Memory B cell (primary cell): ENCODE results near the gene STAM.
"Not testable (repeated sequence)": the region's sequence is repeated elsewhere in the genome, so short reads cannot be mapped to it uniquely, and the experiment has no call there.

Experiments
- ATAC-seq: fragments of 150-1000 bp; cut with Tn5 transposase; 2 replicates; pipeline ENCODE4 v1.10.0; 2021; ENCODE audit warnings: low read depth, mild to moderate bottlenecking, moderate library complexity
- DNase-seq, 2 donors: peaks; one replicate each; pipeline ENCODE4 v3.0.0; 2022; ENCODE audit warnings: low spot score in 2 of 2
- H3K27ac Mint-ChIP-seq: one replicate; pipeline ENCODE4 v1.8.0; 2022; ENCODE audit warnings: mild to moderate bottlenecking, moderate library complexity, mixed read lengths
- H3K27me3 Mint-ChIP-seq: one replicate; pipeline ENCODE4 v1.8.0; 2022; ENCODE audit warnings: mixed read lengths
- H3K36me3 Mint-ChIP-seq: one replicate; pipeline ENCODE4 v1.8.0; 2022; ENCODE audit warnings: mild to moderate bottlenecking, mixed read lengths
- H3K4me1 Mint-ChIP-seq: one replicate; pipeline ENCODE4 v1.8.0; 2022; ENCODE audit warnings: mixed read lengths
- H3K4me3 Mint-ChIP-seq: one replicate; pipeline ENCODE4 v1.8.0; 2022; ENCODE audit warnings: mild to moderate bottlenecking, moderate library complexity, mixed read lengths
- H3K9me3 Mint-ChIP-seq: one replicate; pipeline ENCODE4 v1.8.0; 2022; ENCODE audit warnings: mixed read lengths

Gene STAM

GRCh38 chr10:17709492-17709891, 65.5 kb downstream of the STAM start:
- ATAC-seq (no peak), DNase-seq (no peak)
- Mint-ChIP-seq H3K27ac (no peak overlapping the region), H3K9me3 (no peaks in the 10 kb centered on the region), H3K36me3 (peaks cover 38% of the 10 kb centered on the region), H3K4me1 (no peaks in the 10 kb centered on the region), H3K27me3 (no peaks in the 10 kb centered on the region), H3K4me3 (no peak overlapping the region)

- H3K4me3 Mint-ChIP-seq = no peak overlapping the region
- H3K27ac Mint-ChIP-seq = no peak overlapping the region
- no peaks in the 10 kb centered on the region for H3K27me3 Mint-ChIP-seq
- H3K36me3 Mint-ChIP-seq = peaks cover 43% of the 10 kb centered on the region
- H3K4me1 Mint-ChIP-seq = no peaks in the 10 kb centered on the region
- ATAC-seq = no peak
- DNase-seq = no peak
- no peaks in the 10 kb centered on the region for H3K9me3 Mint-ChIP-seq
Measured at GRCh38 chr10:17710181-17710580, 66.2 kb downstream of the STAM start.

- DNase-seq (no peak), ATAC-seq (no peak)
- Mint-ChIP-seq H3K4me3 (no peak overlapping the region), H3K9me3 (no peaks in the 10 kb centered on the region), H3K27me3 (no peaks in the 10 kb centered on the region), H3K27ac (no peak overlapping the region), H3K36me3 (peaks cover 44% of the 10 kb centered on the region), H3K4me1 (no peaks in the 10 kb centered on the region)
Measured at GRCh38 chr10:17712053-17712452, 68.1 kb downstream of the STAM start.

- peaks cover 46% of the 10 kb centered on the region for H3K36me3 Mint-ChIP-seq
- peaks cover 3% of the 10 kb centered on the region for H3K9me3 Mint-ChIP-seq
- no peaks in the 10 kb centered on the region for H3K27me3 Mint-ChIP-seq
- no peaks in the 10 kb centered on the region for H3K4me1 Mint-ChIP-seq
- H3K27ac Mint-ChIP-seq = no peak overlapping the region
- ATAC-seq (no peak), DNase-seq (no peak)
- no peak overlapping the region for H3K4me3 Mint-ChIP-seq
Measured at GRCh38 chr10:17712717-17713471, 68.9 kb downstream of the STAM start.

- Mint-ChIP-seq H3K27me3 (no peaks in the 10 kb centered on the region), H3K27ac (no peak overlapping the region), H3K9me3 (peaks cover 3% of the 10 kb centered on the region), H3K4me3 (no peak overlapping the region), H3K4me1 (no peaks in the 10 kb centered on the region), H3K36me3 (peaks cover 48% of the 10 kb centered on the region)
- DNase-seq = no peak
- no peak for ATAC-seq
Measured at GRCh38 chr10:17713758-17714157, 69.8 kb downstream of the STAM start.

GRCh38 chr10:17716161-17716560, 72.2 kb downstream of the STAM start:
- Mint-ChIP-seq H3K4me3 (no peak overlapping the region), H3K27me3 (no peaks in the 10 kb centered on the region), H3K36me3 (peaks cover 46% of the 10 kb centered on the region), H3K4me1 (no peaks in the 10 kb centered on the region), H3K9me3 (peaks cover 3% of the 10 kb centered on the region), H3K27ac (no peak overlapping the region)
- DNase-seq = no peak
- no peak for ATAC-seq

- not testable (repeated sequence) for H3K27me3 Mint-ChIP-seq, H3K4me3 Mint-ChIP-seq, ATAC-seq, H3K27ac Mint-ChIP-seq, H3K4me1 Mint-ChIP-seq, DNase-seq, H3K9me3 Mint-ChIP-seq
- H3K36me3 Mint-ChIP-seq = peaks cover 22% of the 10 kb centered on the region
Measured at GRCh38 chr10:17722317-17723014, 78.5 kb downstream of the STAM start.

- Mint-ChIP-seq H3K9me3 (no peaks in the 10 kb centered on the region), H3K27ac (no peak overlapping the region), H3K36me3 (peaks cover 13% of the 10 kb centered on the region), H3K27me3 (no peaks in the 10 kb centered on the region), H3K4me1 (no peaks in the 10 kb centered on the region), H3K4me3 (no peak overlapping the region)
- no peak for ATAC-seq
- no peak for DNase-seq
Measured at GRCh38 chr10:17725703-17726102, 81.8 kb downstream of the STAM start.

GRCh38 chr10:17729630-17730029, 85.7 kb downstream of the STAM start:
- no peaks in the 10 kb centered on the region for H3K27me3 Mint-ChIP-seq

GRCh38 chr10:17730667-17731066, 86.7 kb downstream of the STAM start:
- Mint-ChIP-seq H3K4me1 (no peaks in the 10 kb centered on the region), H3K9me3 (no peaks in the 10 kb centered on the region), H3K27me3 (no peaks in the 10 kb centered on the region), H3K36me3 (no peaks in the 10 kb centered on the region), H3K27ac (no peak overlapping the region), H3K4me3 (no peak overlapping the region)
- DNase-seq (no peak), ATAC-seq (no peak)

More at GRCh38 chr10:17729630-17730029, 85.7 kb downstream of the STAM start:
- Mint-ChIP-seq H3K27ac (no peak overlapping the region), H3K9me3 (no peaks in the 10 kb centered on the region), H3K36me3 (no peaks in the 10 kb centered on the region), H3K4me1 (no peaks in the 10 kb centered on the region), H3K4me3 (no peak overlapping the region)
- no peak for ATAC-seq
- no peak for DNase-seq

GRCh38 chr10:17731331-17732020, 87.5 kb downstream of the STAM start:
- no peaks in the 10 kb centered on the region for H3K27me3 Mint-ChIP-seq
- H3K4me3 Mint-ChIP-seq = no peak overlapping the region
- ATAC-seq (no peak), DNase-seq (no peak)
- H3K4me1 Mint-ChIP-seq = no peaks in the 10 kb centered on the region
- H3K36me3 Mint-ChIP-seq = no peaks in the 10 kb centered on the region
- no peaks in the 10 kb centered on the region for H3K9me3 Mint-ChIP-seq
- H3K27ac Mint-ChIP-seq = no peak overlapping the region

GRCh38 chr10:17733620-17734019, 89.7 kb downstream of the STAM start:
- DNase-seq (no peak), ATAC-seq (no peak)
- no peaks in the 10 kb centered on the region for H3K4me1 Mint-ChIP-seq
- H3K27me3 Mint-ChIP-seq = no peaks in the 10 kb centered on the region
- no peaks in the 10 kb centered on the region for H3K9me3 Mint-ChIP-seq
- no peak overlapping the region for H3K4me3 Mint-ChIP-seq
- no peak overlapping the region for H3K27ac Mint-ChIP-seq
- H3K36me3 Mint-ChIP-seq = no peaks in the 10 kb centered on the region

GRCh38 chr10:17734432-17735080, 90.6 kb downstream of the STAM start:
- Mint-ChIP-seq H3K4me3 (no peak overlapping the region), H3K4me1 (no peaks in the 10 kb centered on the region), H3K27ac (no peak overlapping the region), H3K9me3 (no peaks in the 10 kb centered on the region), H3K36me3 (no peaks in the 10 kb centered on the region), H3K27me3 (no peaks in the 10 kb centered on the region)
- DNase-seq (no peak), ATAC-seq (no peak)
